PC-3 (cell line): Measurements from ENCODE around the gene NR1H2.
"Not testable (repeated sequence)": the region's sequence is repeated elsewhere in the genome, so short reads cannot be mapped to it uniquely, and the experiment has no call there.

ENCODE experiments used
- CTCF ChIP-seq: fragments of 300-600 bp; sonication (generic); conservative IDR thresholded peaks from 2 replicates; pipeline ENCODE4 v1.5.1; 2017; ENCODE audit warnings: antibody characterized with exemption, low read depth, mild to moderate bottlenecking, low read length
- EZH2 ChIP-seq: fragments of 300-600 bp; sonication (generic); IDR thresholded peaks from one replicate; pipeline ENCODE4 v1.6.1; 2017; ENCODE audit warnings: antibody characterized with exemption, mild to moderate bottlenecking, low read length; ENCODE audit not compliant: unreplicated experiment
- EZH2phosphoT487 ChIP-seq: fragments of 300-600 bp; sonication (generic); IDR thresholded peaks from 2 replicates; pipeline ENCODE4 v1.6.1; 2018; ENCODE audit warnings: mild to moderate bottlenecking, antibody characterized with exemption, low read length, borderline replicate concordance

- TF ChIP-seq CTCF, EZH2, EZH2phosphoT487: not testable (repeated sequence)
Observed at GRCh38 chr19:50390952-50391351, 14.7 kb downstream of the NR1H2 start.
